GM12878 (cell line): ENCODE results near the gene MAP2K2. TPM values are rescaled to one million over a fixed set of nuclear protein-coding genes. Genes with fewer than 3 reads are reported as not detected.

Experiments used
- ATAC-seq: fragments of 200-7000 bp; cut with Tn5 transposase; 3 replicates; pipeline ENCODE4 v1.9.1; 2020; ENCODE audit warnings: mild to moderate bottlenecking, moderate library complexity
- BruUV-seq: library from RNA; stranded (reverse); fragments of 400-500 nt; replicated peaks from 2 replicates; lab custom pipeline; 2021; lab: Mats Ljungman, UMichigan
- CTCF ChIA-PET: fragments of 300-600 bp; sonication (Branson Sonifier 250); formaldehyde crosslinking; extraction: SDS; loops from one replicate; lab custom pipeline; 2021; ENCODE audit warnings: inconsistent platforms; lab: Yijun Ruan, JAX
- POLR2A ChIA-PET: fragments of 350-600 bp; formaldehyde crosslinking; extraction: SDS; loops from one replicate; lab custom pipeline; 2021; ENCODE audit warnings: inconsistent platforms; lab: Charles Lee
- RAD21 ChIA-PET: fragments of 300-600 bp; sonication (Branson Sonifier 250); formaldehyde crosslinking; loops from one replicate; lab custom pipeline; 2023; ENCODE audit warnings: antibody characterized with exemption; ENCODE audit not compliant: unreplicated experiment; lab: Charles Lee
- SMC1A ChIA-PET: fragments of 300-600 bp; sonication (Branson Sonifier 250); formaldehyde crosslinking; loops from one replicate; lab custom pipeline; 2023; ENCODE audit not compliant: unreplicated experiment, uncharacterized antibody; lab: Charles Lee
- DNase-seq: peaks from one replicate; pipeline ENCODE4 v3.0.0-alpha.2; 2011; ENCODE audit warnings: low read depth, low spot score
- FAIRE-seq: peaks from 3 replicates; lab custom pipeline; 2011; peaks lifted over from hg19 to GRCh38; lab: Jason Lieb, UNC
- H2AFZ ChIP-seq: 2 replicates; pipeline ENCODE4 v1.6.0; 2011; ENCODE audit warnings: low read depth, low read length, control low read depth; ENCODE audit not compliant: control insufficient read depth
- H3K27ac ChIP-seq: 2 replicates; pipeline ENCODE4 v1.5.1; 2011; ENCODE audit warnings: control low read depth; ENCODE audit not compliant: control insufficient read depth, insufficient read depth
- H3K27me3 ChIP-seq, 2 experiments: replicated peaks in 1 of 2; 2 replicates each; pipeline versions ENCODE4 v1.6.0 to v1.6.1; 2011; ENCODE audit warnings: low read length in 1 of 2; ENCODE audit not compliant: control insufficient read depth in 2 of 2, insufficient read depth in 2 of 2
- H3K36me3 ChIP-seq, 2 experiments: 2 replicates each; pipeline ENCODE4 v1.5.1; 2011; ENCODE audit warnings: low read length in 1 of 2; ENCODE audit not compliant: control insufficient read depth in 2 of 2, insufficient read depth in 2 of 2
- H3K4me1 ChIP-seq: 2 replicates; pipeline ENCODE4 v1.6.1; 2011; ENCODE audit warnings: mild to moderate bottlenecking, low read length, moderate library complexity, mixed read lengths; ENCODE audit not compliant: control insufficient read depth, insufficient read depth
- H3K4me2 ChIP-seq: 2 replicates; pipeline ENCODE4 v1.6.0; 2011; ENCODE audit warnings: control low read depth; ENCODE audit not compliant: control insufficient read depth, insufficient read depth
- H3K4me3 ChIP-seq: fragments of 200-600 bp; sonication (generic); 2 replicates; pipeline ENCODE4 v1.5.1; 2016
- H3K79me2 ChIP-seq: 2 replicates; pipeline ENCODE4 v1.6.0; 2011; ENCODE audit warnings: low read length; ENCODE audit not compliant: control insufficient read depth, insufficient read depth
- H3K9ac ChIP-seq: 2 replicates; pipeline ENCODE4 v1.8.0; 2011; ENCODE audit warnings: low read length, control low read depth, mixed read lengths; ENCODE audit not compliant: control insufficient read depth, insufficient read depth
- H3K9me3 ChIP-seq: replicated peaks from 3 replicates; pipeline ENCODE4 v1.5.1; 2011; ENCODE audit warnings: mild to moderate bottlenecking, low read length; ENCODE audit not compliant: control insufficient read depth, insufficient read depth
- H4K20me1 ChIP-seq: 2 replicates; pipeline ENCODE4 v1.6.0; 2011; ENCODE audit not compliant: control insufficient read depth, insufficient read depth
- EZH2 ChIP-seq: IDR thresholded peaks from 2 replicates; pipeline ENCODE4 v1.6.1; 2012; ENCODE audit warnings: low read depth, mild to moderate bottlenecking, control low read depth, inconsistent platforms, low read length, borderline replicate concordance; ENCODE audit not compliant: control insufficient read depth
- POLR2AphosphoS2 ChIP-seq: IDR thresholded peaks from 2 replicates; pipeline ENCODE4 v1.6.1; 2011; ENCODE audit warnings: low read depth, mild to moderate bottlenecking, low read length, improper control_type of control experiment, moderate library complexity
- SIN3A ChIP-seq: IDR thresholded peaks from 2 replicates; pipeline ENCODE4 v1.6.1; 2012; ENCODE audit warnings: low read depth, low read length, improper control_type of control experiment
- ZBTB33 ChIP-seq: fragments of 450-650 bp; IDR thresholded peaks from 2 replicates; pipeline ENCODE4 v1.6.1; 2017; ENCODE audit warnings: mild to moderate bottlenecking
- WGBS: methylation state at CpG from one replicate; pipeline ENCODE4 v1.1.6; 2016; ENCODE audit warnings: low lambda C conversion rate; ENCODE audit not compliant: insufficient replicate concordance, insufficient coverage; ENCODE audit errors: missing lambda C conversion rate; 5-methylcytosine and 5-hydroxymethylcytosine counted together
- in situ Hi-C: fragments of 300-500 bp; cut with MboI; formaldehyde crosslinking; loops from 9 replicates; pipeline ENCODE4 v1.14.3; 2018; ENCODE audit warnings: mixed read lengths
- intact Hi-C: fragments of 100-400 bp; cut with micrococcal nuclease; formaldehyde crosslinking; loops from one replicate; pipeline ENCODE4 v1.14.2; 2022; ENCODE audit not compliant: unreplicated experiment
- polyA plus RNA-seq, 11 experiments: library from polyadenylated mRNA; depleted of rRNA in 4 of 11; unstranded in 6 of 11; stranded (reverse) in 5 of 11; fragments of >200 nt; fragmentation: Nextera tagmentation in 4 of 11; fragmentation: Illumina TruSeq in 1 of 11; extraction: Ambion mirVana in 4 of 11; extraction: Trizol in 1 of 11; gene quantifications; 1 replicate in 1 of 11; 2 replicates in 10 of 11; pipeline versions ENCODE4 v1.2.1 to v1.2.3, GENCODE V29; 2011 to 2016; ENCODE audit warnings: inconsistent platforms in 2 of 11, missing spikeins in 2 of 11, low read depth in 1 of 11
- total RNA-seq, 4 experiments: library from RNA; depleted of rRNA in 3 of 4; stranded (reverse); fragments of >200 nt in 3 of 4; fragmentation: Illumina TruSeq in 1 of 4; extraction: Trizol in 1 of 4; gene quantifications; 2 replicates each; pipeline versions ENCODE4 v1.2.1 to v1.2.3, GENCODE V29; 2013 to 2021
- TF ChIP-seq, protein P1 (sequence below): fragments of 450-650 bp; IDR thresholded peaks from 2 replicates; pipeline ENCODE4 v1.6.1; 2017; ENCODE audit warnings: borderline replicate concordance

The MAP2K2 gene
- total and polyA plus RNA-seq, 10 of the 15 experiments (the other 5 are each of a cell fraction or from before 2014, with no cell fraction given): 1.00 to 210 (median 53.5) TPM

DNA sequence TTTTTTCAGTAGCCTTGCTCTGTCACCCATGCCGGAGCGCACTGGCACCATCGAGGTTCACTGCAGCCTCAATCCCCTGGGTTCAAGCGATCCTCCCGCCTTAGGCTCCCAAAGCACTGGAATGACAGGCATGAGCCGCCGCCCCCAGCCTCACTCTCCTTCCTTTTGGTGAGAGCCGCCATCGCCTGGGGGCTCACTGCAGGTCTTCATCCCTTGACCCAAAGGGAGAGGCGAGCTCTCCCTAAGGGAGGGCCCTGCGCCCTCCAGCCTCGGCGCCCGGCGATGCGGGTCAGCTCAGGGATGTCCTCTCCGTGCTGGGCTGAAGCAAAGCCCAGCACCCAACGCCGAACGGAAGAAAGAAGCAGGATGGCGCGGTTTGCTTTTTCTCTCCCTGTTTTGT lies 34.0 kb downstream of the MAP2K2 start:
- H3K4me1 ChIP-seq: peaks cover 13% of the 10 kb centered on the region
- DNase-seq (no peak), FAIRE-seq (no peak), ATAC-seq (no peak)
- ChIA-PET CTCF (interaction anchor here (1.3 kb wide), 1 partner anchor 118 kb away, joined by 3 read pairs; no protein-coding TSS in a partner anchor), SMC1A (no interaction called here), POLR2A (no interaction called here), RAD21 (interaction anchor here (1.0 kb wide), 1 partner anchor 19 kb away, joined by 3 read pairs; no protein-coding TSS in a partner anchor)
- intact Hi-C loops (no loop called here), in situ Hi-C loops (no loop called here)
- no peak for TF ChIP-seq EZH2
- TF ChIP-seq POLR2AphosphoS2: 0 out of 2 replicates have a peak, but pooled peaks have one; percentile 9
- TF ChIP-seq ZBTB33: no peak
- no peak for TF ChIP-seq SIN3A
- TF ChIP-seq, protein P1, sequence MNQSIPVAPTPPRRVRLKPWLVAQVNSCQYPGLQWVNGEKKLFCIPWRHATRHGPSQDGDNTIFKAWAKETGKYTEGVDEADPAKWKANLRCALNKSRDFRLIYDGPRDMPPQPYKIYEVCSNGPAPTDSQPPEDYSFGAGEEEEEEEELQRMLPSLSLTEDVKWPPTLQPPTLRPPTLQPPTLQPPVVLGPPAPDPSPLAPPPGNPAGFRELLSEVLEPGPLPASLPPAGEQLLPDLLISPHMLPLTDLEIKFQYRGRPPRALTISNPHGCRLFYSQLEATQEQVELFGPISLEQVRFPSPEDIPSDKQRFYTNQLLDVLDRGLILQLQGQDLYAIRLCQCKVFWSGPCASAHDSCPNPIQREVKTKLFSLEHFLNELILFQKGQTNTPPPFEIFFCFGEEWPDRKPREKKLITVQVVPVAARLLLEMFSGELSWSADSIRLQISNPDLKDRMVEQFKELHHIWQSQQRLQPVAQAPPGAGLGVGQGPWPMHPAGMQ: no peak
- peak overlapping the region; percentile 31; the same call in 1 of the 2 replicates for H3K4me2 ChIP-seq
- no peak overlapping the region for H3K4me3 ChIP-seq
- no peaks in the 10 kb centered on the region; a peak in 2 of 4 replicates for H3K36me3 ChIP-seq
- H3K9me3 ChIP-seq: no peaks in the 10 kb centered on the region
- H4K20me1 ChIP-seq: no peaks in the 10 kb centered on the region
- no TSS peak for BruUV-seq
- H3K27ac ChIP-seq: peak overlapping the region; percentile 27
- H3K9ac ChIP-seq: no peak overlapping the region
- WGBS: 94% methylated on average over 22 of the region's 22 CpGs
- no peaks in the 10 kb centered on the region for H3K79me2 ChIP-seq
- no peak overlapping the region for H2AFZ ChIP-seq
- no peaks in the 10 kb centered on the region for H3K27me3 ChIP-seq
